NCI-H2107 (cell line): ENCODE data around the gene POLG2.
A peak's percentile ranks its signal among the peaks of the same experiment; 100 is the strongest.
"Not testable (repeated sequence)": the region's sequence is repeated elsewhere in the genome, so short reads cannot be mapped to it uniquely, and the experiment has no call there.

Experiments used
- DNase-seq: peaks from one replicate; lab custom pipeline; 2025; lab: John Stamatoyannopoulos, UW

Gene POLG2

DNA sequence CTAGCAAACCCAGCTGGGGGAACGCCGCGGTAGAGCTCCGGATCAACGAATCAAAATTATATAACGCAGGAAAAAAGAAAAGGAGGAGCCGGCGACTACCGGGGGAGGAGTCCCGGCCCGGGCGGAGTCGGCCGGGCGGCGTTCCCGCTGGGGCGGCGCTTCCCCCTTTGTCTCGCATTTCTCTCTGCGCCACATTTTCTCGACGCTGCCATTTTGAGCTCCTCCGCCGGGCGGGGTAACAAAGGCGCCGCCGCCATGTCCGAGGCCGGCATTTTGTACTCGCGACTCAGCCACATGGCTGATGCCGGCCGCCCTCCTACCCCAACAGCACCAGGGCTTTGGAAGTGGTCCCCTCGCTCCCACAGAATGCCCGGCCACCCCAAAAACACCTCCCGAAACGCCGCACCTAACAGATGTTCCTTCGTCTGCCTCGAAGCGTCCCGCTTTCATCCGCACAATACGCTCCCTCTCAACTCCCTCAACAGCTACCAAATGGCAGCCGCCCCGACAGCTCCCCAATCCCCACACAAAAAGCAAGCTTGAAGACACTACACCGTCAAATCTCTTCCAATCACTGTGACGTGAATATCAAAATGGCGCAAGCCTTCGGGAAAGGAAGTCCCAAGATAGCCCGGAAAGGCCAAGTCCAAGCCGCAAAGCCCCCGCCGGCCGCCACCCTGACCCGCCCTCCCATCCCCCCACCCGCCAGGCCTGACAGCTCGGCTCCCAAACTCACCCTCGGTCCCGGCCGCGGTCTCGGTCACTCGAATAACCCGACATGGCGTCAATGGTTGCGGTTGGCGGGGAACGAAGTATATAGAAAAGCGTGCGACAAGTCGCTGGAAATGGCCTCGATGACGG lies 8.7 kb upstream of the POLG2 start:
- DNase-seq: peak; percentile 50

DNA sequence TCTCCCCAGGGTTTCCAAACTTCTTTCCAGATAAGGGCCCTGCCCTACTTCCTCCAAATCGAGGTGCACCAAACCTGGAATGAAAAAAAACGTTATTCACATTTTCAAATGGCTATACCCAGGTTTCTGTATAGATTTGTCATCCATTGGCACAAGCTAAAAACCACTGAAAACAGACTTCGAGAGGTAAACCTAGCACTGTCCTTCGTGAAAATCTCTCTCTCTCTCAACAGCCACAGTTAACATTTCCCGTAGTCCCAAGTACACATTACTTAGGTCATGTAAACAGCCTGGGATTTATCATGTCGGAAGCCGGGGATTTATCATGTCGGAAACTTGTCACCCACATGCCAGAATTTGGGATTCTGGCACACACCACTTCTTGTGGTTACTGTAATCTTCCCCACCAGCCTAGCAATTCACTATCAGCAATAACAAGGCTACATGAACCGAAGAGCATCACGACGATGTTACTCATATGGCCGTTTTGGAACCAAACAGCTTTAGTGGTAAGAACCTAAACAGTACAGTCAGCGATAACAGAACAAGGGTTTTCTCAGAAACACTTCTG lies 8.0 kb upstream of the POLG2 start:
- no peak for DNase-seq

DNA sequence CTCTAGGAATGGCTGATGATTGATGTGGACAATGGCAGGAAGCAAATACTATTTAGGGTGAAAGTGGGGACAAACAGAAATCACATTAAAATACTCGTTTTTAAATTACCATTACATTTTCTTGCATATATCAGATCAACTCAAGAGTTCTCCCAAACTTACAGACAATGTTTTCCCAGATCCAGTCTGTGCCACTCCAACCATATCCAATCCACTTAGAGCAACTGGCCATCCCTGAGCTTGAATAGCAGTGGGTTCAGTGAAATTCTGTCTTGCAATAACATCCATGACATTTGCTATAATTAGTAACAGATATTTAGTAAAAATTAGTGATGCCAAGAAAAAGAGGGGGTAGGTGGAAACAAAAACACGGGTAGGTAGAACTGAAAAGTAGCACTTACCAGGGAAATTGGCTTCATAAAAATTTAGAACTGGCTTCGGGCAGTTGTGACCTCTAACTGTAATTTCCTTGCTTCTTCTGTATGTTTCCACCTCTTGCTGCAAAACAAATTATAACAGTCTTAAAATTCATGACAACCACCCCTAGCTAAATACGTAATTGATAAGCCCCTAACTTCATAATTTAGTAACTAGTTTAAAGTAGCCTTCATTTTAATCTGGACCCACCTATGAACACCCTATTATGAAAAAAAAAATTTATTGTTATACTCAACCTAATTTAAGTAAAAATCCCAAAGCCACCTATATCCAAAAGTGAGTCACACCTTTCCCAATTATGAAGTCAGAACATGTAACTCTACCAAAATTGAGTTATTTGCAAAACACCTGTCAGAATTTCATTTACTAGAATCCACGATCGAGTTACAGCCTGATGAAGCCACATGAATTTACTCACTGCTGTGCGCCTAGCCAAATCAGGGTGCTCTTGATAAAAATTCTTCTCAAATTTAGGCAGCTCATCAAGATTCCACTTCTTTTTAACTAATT lies 7.2 kb upstream of the POLG2 start:
- DNase-seq: no peak

DNA sequence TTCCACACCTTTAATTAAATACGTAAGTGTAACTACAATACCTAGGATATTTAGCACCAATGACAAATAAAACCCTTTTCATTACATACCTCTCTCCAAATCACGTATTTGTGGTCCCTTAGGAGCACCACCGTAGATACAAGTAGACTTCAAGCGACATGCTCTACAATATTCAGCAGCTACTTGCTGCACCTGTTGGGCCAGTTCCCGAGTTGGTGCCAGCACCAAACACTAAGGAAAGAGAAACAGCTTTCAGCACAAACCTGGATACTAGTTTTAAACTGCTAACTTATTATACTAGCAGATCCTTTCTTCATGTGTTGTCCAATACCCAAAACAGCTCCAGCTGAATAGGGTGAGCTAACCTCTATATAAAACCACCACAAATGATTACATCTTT lies 6.5 kb upstream of the POLG2 start:
- DNase-seq: no peak

DNA sequence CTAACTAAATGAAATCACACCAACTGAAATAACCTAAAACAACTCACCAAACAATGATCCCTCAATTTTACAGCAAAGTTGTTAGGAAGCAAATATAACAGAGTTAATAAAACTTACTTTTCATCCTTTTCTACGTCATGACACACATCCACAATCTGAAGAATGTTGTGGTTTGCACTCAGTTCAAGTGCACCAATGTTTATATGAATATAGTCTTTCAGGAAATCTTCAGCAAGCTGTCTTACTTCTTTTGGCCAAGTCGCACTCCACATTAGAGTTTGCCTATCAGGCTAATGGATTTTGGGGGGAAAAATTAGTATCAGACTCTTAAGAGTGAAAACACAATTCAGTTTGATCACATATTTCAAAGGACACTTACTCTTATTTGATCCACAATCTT lies 6.0 kb upstream of the POLG2 start:
- DNase-seq: no peak

DNA sequence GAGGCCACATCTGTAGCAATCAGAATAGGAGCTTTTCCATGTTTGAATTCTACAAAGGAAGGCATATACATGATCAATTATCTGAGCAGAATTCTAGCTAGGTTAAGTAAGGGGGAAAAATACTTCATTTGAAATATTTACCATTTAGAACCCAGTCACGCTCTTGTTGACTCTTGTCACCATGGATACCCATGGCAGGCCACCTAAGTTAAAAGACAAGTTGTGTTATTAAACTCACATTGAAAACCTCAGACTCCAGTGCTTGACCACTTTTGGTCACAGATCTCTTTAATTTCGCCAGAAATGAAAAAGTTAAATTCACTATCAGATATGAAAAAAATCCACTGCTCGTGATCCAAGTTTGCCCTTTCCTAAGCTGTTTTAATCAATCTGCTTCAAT lies 5.2 kb upstream of the POLG2 start:
- DNase-seq: no peak

DNA sequence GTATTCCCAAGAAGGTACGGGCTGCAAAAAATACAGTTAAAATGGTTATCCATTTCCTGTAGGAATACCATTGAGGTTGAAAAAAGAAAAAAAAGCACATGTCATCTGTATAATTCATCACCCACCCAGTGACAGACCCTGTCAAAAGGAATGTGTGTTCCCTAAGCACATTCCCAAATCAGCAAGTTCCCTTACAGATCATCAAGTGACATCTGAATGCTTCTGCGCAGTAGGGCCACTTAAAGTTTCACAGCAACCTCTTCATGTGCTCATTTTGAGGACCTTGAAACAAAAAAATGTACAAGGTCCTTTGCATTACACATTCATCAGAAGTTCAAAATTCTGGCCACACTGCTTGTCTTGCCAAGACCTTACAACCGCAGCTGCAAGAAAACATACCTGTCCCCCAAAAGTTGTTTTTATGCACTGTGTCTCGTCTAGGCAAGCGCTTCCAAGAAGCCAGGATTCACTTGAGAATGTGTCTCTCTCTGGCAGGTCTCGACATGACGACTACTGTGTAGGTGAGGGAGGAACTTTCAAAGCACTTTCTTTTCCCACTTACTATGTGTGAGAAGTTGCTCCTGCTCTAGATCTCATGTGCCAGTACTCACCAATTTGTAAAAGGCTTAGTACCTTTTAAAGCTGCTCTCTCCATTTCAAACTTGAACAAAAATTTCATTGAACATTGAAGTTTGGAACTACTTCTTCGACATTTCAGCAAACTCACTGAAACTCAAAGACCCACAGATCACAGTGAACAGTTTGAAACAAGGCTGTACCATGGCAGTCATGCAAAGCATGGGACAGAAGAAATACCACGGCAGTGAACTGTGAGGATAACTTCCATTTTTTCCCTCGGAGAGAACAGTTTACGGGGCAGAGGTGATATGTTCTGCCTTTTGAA lies 4.3 kb upstream of the POLG2 start:
- DNase-seq: no peak

DNA sequence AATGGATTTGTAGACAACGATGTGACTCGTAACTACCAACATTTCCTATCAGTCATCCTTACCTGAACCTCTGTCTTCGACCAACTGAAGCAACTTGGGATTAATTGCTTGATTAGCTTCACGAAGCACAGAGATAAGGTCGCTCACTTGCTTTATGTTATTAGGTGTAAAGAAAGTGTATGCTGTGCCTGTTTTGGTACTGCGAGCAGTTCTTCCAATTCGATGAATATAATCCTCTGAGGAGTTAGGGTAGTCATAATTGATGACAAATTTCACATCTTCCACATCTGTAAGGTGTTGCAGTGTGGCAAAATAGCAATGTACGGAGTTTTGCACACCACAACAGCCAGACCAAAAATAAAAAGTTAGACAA lies 3.6 kb upstream of the POLG2 start:
- DNase-seq: no peak

DNA sequence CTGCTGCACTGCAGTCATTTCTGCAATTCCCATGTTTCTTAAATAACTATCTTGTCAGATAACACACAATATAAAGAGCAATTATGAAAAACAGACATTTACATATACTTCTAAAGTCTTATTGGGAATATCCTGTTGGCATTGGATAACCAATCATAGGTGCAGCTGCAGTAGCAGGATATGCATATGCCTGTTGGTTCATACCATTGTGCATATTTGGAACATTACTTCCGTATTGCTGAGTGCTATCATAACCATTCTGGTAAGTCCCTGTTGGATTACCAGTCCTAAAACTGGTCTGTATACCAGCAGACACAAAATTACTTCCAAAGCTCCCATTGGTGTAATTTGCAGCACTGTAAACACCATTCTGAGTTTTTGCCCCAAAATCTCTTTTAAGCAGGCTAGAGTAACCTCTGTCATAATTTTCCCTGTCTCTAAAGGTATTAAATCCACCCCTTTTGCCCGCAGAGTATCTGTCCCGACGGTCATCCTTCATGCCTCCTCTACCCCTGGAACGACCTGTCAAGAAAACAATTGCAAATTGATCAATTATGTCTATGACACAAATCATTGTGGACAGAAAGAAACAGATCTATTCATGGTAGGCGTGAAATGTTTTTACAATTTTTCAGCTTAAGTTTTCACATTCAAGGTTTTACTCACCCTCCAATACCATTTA lies 3.1 kb upstream of the POLG2 start:
- no peak for DNase-seq

DNA sequence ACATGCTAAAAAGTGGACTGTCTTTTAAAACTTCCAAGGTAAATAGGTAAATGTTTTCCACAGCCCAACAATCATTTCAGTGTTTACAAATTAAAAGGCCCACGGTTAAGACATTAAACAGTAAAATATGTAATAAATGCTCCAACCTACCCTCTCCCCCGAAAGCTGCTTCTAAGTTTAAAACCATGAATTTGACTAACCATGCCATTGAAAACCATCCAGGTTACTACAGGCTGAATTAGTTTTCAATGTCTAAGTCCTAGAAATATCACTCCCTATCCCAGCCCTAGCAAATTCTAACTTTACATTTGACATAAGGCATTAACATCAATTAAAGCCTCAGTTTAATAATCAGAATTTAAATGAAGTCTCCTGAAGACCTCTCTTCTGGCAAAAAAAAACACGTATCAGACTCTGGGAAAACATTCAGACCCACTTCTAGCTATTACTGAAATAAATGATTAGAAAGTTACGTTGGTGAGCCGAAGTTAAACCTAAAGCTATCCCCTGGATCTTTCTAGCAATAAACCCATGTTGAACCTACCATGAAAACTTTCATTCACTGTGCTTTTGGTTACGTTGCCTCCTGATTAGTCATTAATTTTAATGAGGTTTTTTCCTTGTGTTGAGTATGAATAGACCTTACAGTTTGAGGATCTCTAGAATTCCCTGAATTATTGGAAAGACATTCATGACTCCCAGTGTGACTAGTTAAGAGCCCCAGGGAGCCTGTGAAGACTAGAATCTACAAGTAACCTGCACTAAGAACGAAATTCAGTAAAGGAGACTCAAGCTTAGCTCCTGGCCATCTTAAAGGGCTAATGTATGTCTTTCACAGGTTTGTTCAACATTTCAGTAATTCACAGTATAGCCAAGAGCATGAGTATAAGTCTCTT lies 1.7 kb upstream of the POLG2 start:
- no peak for DNase-seq

DNA sequence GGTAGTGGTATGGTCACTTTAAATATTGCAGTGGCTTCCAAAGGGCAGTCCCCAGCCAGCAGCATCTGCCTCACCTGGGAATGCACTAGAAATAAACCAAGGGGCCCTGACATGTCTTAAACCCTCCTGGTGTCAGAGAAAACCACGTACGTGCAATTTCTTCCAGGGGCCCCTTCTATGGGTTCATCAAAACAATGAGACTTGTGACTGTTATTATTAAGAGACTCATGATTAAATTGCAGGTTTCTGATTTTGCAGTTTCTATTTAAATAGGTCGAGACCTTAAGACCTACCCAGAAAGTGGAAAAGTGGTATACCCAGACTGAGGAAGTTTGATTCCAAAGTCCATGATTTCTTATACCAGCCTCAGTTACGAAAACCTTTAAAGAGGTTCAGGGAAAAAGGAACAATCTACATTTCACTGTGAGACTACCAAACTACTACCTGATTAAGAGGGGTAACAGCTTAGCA lies 746 bp upstream of the POLG2 start:
- DNase-seq: no peak

DNA sequence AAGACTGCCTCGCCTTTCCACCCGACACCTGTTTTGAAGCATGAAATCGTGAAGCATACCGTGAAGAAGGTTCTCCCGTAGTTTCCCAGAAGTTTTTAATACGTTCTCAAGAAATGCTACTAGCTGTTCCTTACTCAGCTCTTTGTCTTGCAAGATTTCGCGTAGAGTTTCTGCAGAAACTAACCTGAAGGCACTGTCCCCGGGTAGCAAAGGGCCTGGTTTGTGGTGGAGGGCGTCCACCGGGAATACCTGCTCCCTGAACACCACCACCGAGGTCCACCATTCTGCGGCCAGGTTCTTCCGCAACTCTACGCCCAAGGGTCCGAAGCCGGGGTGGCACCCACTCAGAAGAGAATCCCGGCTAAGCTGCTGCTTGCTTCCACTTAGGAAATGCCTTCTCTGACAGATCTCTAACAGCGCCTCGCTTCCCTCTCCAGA lies 487 bp downstream of the POLG2 start:
- no peak for DNase-seq

DNA sequence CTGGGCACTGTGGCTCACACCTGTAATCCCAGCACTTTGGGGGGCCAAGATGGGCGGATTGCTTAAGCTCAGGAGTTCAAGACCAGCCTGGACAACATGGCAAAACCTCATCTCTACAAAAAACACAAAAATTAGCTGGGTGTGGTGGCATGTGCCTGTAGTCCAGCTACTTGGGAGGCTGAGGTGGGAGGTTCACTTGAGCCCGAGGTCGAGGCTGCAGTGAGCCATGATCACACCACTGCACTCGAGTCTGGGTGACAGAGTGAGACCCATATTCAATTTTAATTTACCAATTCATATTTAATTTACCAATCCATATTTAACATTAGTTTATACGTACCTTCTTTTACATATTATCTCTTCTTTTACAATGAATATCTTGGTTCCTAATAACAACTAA lies 1.6 kb downstream of the POLG2 start:
- DNase-seq: not testable (repeated sequence)

DNA sequence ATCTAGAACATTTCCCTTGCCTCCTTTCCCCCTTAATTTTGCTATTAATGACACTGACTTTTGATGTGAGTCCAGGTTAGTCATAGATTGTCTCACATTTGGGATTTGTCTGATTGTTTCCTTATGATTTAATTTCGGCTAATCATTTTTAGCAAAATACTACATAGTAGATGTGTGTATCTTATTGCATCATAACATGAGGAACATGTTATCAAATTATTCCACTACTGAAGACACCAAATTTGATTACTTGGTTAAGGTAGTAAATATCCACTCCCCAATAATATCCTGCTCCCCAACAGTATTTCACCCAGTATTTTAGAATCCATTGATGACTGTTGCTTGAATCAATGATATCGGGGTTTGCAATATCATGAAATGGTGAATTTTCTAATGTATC lies 2.7 kb downstream of the POLG2 start:
- no peak for DNase-seq

DNA sequence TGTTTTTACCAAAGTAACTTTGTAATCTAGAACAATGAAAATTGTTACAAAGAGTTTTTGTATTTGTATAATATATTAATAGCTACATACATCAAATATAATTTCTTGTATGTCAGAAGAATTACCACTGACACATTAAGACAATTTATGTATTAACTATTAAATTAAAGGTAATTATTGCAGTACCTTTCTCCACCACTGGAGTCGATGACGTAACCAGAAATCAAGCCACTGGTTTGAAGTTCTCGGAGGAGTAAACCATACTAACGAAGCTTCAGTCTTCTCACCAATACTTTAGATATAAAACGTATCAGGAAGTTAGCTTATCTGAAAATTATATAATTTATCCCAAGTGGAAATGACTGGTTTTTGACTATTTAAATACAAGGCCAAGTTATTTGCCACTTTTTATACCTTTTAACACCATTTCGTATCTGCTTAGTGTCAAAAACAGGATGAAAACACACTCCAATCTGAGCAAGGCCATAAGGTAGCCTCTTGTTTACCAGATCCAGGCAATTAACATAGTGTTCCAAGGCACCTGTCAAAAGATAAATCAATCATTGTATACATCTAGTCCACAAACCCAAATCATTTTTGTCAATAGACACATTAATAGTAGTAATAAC lies 4.3 kb downstream of the POLG2 start:
- DNase-seq: no peak

DNA sequence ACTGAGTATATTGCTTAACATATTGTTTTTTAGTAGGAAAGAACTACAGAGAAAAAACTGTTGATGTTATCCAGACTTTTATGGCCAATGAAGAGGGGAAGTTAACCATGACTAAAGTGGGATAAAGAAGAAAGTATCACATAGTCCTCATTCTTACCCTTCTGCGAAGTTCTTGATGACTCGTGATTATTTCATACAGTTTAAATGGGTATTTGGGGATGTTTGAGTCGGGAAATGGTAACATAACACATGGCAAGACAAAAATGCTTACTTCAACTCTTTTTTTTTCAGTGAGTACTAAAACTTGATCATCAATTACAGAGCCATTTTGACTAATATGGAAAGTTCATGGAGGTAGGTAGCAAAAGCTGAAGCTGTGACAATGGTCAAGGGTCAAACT lies 4.9 kb downstream of the POLG2 start:
- DNase-seq: no peak

DNA sequence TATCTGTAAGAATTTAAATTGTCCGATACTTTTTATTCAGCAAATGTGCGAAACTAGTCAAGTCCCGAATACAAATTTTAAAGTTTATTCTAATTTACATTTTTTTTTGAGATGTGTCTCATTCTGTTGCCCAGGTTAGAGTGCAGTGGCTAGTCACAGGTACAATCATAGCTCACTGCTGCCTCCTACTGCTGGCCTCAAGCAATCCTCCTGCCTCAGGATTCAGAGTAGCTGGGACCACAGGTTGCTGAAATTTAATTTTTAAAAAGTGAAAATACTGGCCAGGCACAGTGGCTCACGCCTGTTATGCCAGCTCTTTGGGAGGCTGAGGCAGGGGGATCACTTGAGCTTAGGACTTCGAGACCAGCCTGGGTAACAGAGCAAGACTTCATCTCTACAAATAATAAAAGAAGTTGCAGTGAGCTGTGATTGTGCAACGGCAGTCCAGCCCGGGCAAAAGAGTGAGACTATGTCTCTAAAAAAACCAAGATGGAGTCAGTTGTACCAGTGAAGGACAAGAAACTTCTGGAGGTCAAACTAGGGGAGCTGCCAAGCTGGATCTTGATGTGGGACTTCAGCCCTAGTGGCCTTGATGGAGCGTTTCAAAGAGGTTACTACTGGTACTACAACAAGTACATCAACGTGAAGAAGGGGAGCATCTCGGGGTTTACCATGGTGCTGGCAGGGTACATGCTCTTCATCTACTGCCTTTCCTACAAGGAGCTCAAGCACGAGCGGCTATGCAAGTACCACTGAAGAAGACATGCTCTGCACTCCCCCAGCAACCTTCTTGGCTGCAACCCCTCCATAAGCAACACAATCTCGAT lies 5.6 kb downstream of the POLG2 start:
- no peak for DNase-seq

DNA sequence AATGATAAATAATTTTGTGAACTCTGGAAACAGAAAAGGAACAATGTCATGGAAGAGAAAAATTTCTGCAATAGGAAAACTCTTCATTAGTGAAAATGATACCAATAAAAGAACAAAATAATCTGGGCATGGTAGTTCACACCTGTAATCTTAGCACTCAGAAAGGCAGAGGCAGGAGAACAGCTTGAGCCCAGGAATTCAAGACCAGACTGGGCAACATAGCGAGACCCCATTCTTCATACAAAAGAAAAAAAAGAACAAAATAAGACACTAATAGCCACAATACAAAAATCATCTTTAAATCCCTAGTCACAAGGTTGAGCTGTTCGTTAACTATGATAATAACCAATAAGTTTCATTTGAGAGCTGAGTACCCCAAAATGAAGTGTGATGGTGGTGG lies 8.6 kb downstream of the POLG2 start:
- no peak for DNase-seq

DNA sequence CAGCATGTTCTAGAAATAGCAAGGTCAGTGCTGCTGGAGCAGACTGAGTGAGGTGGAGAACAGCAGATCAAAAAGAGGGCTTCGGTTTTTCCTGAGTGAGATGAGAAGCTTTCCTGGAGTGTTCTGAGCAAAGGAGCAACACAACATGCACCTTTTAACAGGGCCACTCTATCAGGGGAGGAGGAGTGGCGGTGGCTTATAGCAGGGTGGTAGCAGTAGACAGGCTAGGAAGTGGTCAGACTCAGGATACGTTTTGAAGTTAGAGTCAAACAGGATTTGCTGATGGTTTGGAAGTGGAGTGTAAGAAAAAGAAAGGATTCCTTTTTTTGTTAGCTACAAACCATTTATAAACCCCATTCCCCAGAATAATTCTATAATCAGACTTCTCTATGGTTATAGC lies 12.5 kb downstream of the POLG2 start:
- DNase-seq: no peak
